Nephron (organoid): ENCODE data around the gene SPPL2C.

ENCODE experiments used
- H3K27ac Mint-ChIP-seq, 3 experiments: 2 replicates each; pipeline ENCODE4 v1.8.0; 2020; ENCODE audit warnings: mixed read lengths in 3 of 3, mild to moderate bottlenecking in 2 of 3, moderate library complexity in 1 of 3
- H3K27me3 Mint-ChIP-seq: 2 replicates; pipeline ENCODE4 v1.8.0; 2021; ENCODE audit warnings: low read depth, mild to moderate bottlenecking, moderate library complexity, mixed read lengths
- H3K36me3 Mint-ChIP-seq: 2 replicates; pipeline ENCODE4 v1.8.0; 2020; ENCODE audit warnings: low read depth, mixed read lengths
- H3K4me1 Mint-ChIP-seq: 2 replicates; pipeline ENCODE4 v1.8.0; 2020; ENCODE audit warnings: mixed read lengths
- H3K4me3 Mint-ChIP-seq, 3 experiments: 2 replicates each; pipeline ENCODE4 v1.8.0; 2020; ENCODE audit warnings: mild to moderate bottlenecking in 3 of 3, mixed read lengths in 3 of 3, moderate library complexity in 2 of 3
- H3K9me3 Mint-ChIP-seq: 2 replicates; pipeline ENCODE4 v1.8.0; 2020; ENCODE audit warnings: mixed read lengths
- TF ChIP-seq, protein P1 (sequence below), 3 experiments: fragments of 200-600 bp; sonication (generic); IDR thresholded peaks; one replicate each; pipeline ENCODE4 v1.5.0; 2021; ENCODE audit warnings: antibody characterized with exemption in 3 of 3; ENCODE audit not compliant: unreplicated experiment in 3 of 3

SPPL2C gene

DNA sequence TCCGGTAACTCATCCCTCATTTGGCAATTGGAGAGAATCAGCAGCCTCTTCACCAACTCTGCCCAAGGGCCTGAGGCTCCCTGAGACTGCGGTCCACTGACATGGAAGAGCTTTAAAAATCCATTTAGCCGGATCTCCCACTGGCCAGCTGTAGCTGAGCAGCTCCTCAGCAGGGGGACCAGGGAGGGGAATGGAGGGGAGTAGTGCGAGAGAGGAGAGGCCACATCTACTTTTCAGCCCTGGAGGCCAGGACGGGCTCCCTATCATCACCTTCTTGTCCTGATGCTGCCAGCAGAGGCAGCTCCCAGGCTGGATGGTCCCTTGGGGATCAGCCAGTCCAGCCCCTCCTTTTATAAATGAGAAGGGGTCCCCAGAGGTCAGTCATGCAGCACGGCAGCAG, 25.0 kb upstream of the SPPL2C start:
- Mint-ChIP-seq H3K4me1 (no peaks in the 10 kb centered on the region), H3K27ac (no peak overlapping the region), H3K4me3 (no peak overlapping the region), H3K36me3 (no peaks in the 10 kb centered on the region), H3K9me3 (no peaks in the 10 kb centered on the region), H3K27me3 (peaks cover 31% of the 10 kb centered on the region)
- TF ChIP-seq, protein P1, sequence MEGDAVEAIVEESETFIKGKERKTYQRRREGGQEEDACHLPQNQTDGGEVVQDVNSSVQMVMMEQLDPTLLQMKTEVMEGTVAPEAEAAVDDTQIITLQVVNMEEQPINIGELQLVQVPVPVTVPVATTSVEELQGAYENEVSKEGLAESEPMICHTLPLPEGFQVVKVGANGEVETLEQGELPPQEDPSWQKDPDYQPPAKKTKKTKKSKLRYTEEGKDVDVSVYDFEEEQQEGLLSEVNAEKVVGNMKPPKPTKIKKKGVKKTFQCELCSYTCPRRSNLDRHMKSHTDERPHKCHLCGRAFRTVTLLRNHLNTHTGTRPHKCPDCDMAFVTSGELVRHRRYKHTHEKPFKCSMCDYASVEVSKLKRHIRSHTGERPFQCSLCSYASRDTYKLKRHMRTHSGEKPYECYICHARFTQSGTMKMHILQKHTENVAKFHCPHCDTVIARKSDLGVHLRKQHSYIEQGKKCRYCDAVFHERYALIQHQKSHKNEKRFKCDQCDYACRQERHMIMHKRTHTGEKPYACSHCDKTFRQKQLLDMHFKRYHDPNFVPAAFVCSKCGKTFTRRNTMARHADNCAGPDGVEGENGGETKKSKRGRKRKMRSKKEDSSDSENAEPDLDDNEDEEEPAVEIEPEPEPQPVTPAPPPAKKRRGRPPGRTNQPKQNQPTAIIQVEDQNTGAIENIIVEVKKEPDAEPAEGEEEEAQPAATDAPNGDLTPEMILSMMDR (IDR thresholded peaks at IDR 0.05; ENCODE audit: unreplicated experiment in 3 of 3), result no peak

DNA sequence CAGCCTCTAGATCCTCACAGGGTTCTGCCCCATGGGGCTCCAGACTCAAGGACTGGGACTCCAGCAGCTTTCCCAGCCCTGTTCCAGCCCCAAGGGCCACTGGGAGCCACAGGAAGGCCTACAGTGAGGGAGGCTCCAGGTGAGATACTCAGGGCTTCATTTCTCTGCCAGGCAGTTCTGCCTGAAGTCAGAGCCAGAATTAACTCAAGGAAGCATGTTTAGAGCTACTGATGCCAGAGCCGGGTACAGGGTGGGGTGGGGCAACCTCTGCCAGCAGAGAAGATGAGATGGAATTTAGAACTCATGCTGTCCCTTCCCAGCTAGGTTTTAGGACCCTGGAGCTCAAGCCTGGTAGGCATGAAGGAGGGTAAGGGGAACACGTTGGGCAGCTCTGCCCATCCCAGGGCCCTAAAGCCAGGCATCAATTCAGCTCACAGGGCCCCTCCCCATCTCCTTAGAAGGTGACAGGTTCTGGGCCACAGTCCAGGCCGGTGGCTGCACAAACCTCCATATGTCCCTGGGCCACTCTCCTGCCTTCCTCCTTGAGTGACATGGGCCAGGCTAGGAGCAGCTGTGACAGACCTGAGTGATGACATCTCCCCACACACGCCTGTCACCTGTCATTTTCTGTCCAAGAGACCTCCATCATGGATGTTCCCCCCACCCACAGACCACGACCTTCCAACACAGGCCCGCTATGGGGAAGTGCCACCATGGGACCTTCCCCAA, 24.5 kb upstream of the SPPL2C start:
- peaks cover 27% of the 10 kb centered on the region for H3K27me3 Mint-ChIP-seq
- no peaks in the 10 kb centered on the region for H3K4me1 Mint-ChIP-seq
- no peak overlapping the region for H3K4me3 Mint-ChIP-seq
- H3K9me3 Mint-ChIP-seq, result no peaks in the 10 kb centered on the region
- no peak overlapping the region for H3K27ac Mint-ChIP-seq
- H3K36me3 Mint-ChIP-seq, result no peaks in the 10 kb centered on the region
- TF ChIP-seq, protein P1 (IDR thresholded peaks at IDR 0.05; ENCODE audit: unreplicated experiment in 3 of 3), result no peak

DNA sequence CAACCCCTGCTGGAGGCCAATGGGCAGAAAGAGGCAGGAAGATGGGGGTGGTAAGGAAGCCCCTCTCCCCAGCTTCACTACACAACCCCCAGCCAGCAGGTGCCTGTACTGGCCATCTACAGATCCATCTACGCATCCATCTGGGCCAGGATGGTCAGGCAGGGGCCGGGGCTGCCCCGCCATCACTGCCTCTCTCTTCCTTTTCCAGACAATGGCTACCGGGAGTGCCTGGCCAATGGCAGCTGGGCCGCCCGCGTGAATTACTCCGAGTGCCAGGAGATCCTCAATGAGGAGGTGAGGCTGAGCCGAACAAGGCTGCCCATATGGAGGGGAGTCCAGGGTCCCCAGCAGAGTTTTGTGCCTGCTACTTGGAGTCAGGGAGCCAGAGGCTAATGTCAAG, 23.5 kb upstream of the SPPL2C start:
- Mint-ChIP-seq H3K9me3 (no peaks in the 10 kb centered on the region), H3K27ac (no peak overlapping the region), H3K36me3 (no peaks in the 10 kb centered on the region), H3K4me3 (no peak overlapping the region), H3K27me3 (peaks cover 27% of the 10 kb centered on the region), H3K4me1 (no peaks in the 10 kb centered on the region)
- TF ChIP-seq, protein P1 (IDR thresholded peaks at IDR 0.05; ENCODE audit: unreplicated experiment in 3 of 3), result no peak

DNA sequence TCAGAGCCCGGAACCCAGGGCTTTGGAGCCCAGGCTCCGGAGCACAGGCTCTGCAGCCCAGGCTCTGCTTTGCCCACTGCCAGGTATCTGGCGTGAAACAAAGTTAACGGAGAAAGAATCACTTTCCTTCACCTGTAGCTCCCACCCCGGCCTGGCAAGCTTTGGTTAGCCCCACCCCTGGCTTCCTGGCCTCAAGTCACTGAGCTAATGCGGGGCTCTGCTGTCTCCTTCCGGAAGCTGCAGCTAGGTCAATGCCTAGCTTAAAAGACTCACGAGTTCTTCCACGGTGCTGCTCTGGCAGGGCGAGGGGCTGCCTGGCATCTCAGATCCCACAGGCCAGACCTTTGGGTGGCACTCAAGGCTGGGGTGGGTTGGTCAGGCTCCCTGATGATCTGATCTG, 21.1 kb upstream of the SPPL2C start:
- Mint-ChIP-seq H3K4me1 (no peaks in the 10 kb centered on the region), H3K27me3 (peaks cover 17% of the 10 kb centered on the region), H3K27ac (no peak overlapping the region), H3K4me3 (no peak overlapping the region), H3K36me3 (no peaks in the 10 kb centered on the region), H3K9me3 (no peaks in the 10 kb centered on the region)
- TF ChIP-seq, protein P1 (IDR thresholded peaks at IDR 0.05; ENCODE audit: unreplicated experiment in 3 of 3), result no peak

DNA sequence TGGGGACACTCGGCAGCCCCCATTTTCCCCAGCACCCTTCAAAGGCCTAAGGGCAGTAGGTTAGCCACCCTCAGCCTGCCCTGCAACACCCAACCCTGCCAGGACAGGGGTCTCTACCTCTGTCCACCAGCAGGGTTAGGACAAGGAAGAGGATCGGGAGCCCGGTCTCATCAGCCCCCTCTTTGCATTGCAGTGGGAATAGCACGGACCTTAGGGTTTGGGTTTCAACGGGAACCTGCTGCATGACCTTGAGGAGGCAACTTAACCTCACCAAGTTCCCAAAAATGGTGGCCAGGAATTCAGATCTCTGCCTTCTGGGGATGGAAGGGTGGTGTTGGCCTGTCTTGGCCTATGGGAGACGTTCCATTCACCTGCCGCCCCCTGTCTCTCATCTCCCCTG, 20.2 kb upstream of the SPPL2C start:
- Mint-ChIP-seq H3K4me3 (no peak overlapping the region), H3K4me1 (no peaks in the 10 kb centered on the region), H3K27me3 (peaks cover 24% of the 10 kb centered on the region), H3K27ac (no peak overlapping the region), H3K36me3 (no peaks in the 10 kb centered on the region), H3K9me3 (no peaks in the 10 kb centered on the region)
- TF ChIP-seq, protein P1 (IDR thresholded peaks at IDR 0.05; ENCODE audit: unreplicated experiment in 3 of 3), result no peak

DNA sequence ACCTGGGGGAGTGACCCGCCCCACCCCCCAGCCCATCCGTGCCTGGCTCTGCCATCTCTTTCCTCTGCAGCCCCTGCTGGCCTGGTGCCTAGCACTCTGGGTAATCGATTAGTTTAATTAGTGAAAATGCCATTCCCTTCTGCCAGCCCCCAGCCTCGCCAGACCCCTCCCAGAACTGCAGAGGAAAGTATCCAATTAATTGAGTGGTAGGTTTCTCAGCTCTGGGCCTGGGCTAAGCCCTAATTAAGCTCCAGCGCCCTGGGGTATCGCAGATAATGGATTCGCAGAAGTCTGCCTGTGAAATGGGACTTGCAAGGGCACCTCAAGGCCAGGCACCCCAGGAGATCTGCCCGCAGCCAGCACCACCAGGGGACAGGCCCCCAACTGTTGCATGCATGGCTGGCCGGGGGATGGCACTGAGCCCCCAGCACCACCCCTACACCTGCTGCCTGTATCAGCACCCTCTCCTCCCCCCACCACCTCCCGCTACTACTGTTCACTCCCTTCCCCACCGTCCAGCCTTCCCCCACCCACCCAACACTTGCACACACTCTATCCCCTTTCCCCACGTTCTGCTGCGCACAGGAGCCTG, 19.7 kb upstream of the SPPL2C start:
- H3K9me3 Mint-ChIP-seq, result no peaks in the 10 kb centered on the region

More for the DNA sequence above, 19.7 kb upstream of the SPPL2C start:
- H3K27ac Mint-ChIP-seq, result no peak overlapping the region
- H3K4me1 Mint-ChIP-seq, result no peaks in the 10 kb centered on the region
- no peaks in the 10 kb centered on the region for H3K36me3 Mint-ChIP-seq
- H3K4me3 Mint-ChIP-seq, result no peak overlapping the region
- TF ChIP-seq, protein P1 (IDR thresholded peaks at IDR 0.05; ENCODE audit: unreplicated experiment in 3 of 3), result no peak
- peaks cover 24% of the 10 kb centered on the region for H3K27me3 Mint-ChIP-seq
